Keratinocyte (primary cell): ENCODE measurements around the gene BCAS4. TPM values are rescaled to one million over a fixed set of nuclear protein-coding genes. Genes with fewer than 3 reads are reported as not detected.
"Not testable (repeated sequence)": the region's sequence is repeated elsewhere in the genome, so short reads cannot be mapped to it uniquely, and the experiment has no call there.

Experiments used
- DNase-seq: peaks from one replicate; pipeline ENCODE4 v3.0.0-alpha.2; 2011; ENCODE audit warnings: low read depth, missing footprints, low spot score
- FAIRE-seq: peaks from 2 replicates; lab custom pipeline; 2011; peaks lifted over from hg19 to GRCh38; lab: Jason Lieb, UNC
- H2AFZ ChIP-seq: 2 replicates; pipeline ENCODE4 v1.6.0; 2012; ENCODE audit warnings: low read length, control low read depth, inconsistent platforms; ENCODE audit not compliant: control insufficient read depth
- H3K27ac ChIP-seq: 2 replicates; pipeline ENCODE4 v1.5.1; 2011; ENCODE audit warnings: low read length; ENCODE audit not compliant: control insufficient read depth, insufficient read depth
- H3K27me3 ChIP-seq: 3 replicates; pipeline ENCODE4 v1.6.0; 2011; ENCODE audit warnings: low read length; ENCODE audit not compliant: control insufficient read depth, insufficient read depth; ENCODE audit errors: extremely low read depth
- H3K36me3 ChIP-seq, 2 experiments: 2 replicates in 1 of 2; 3 replicates in 1 of 2; pipeline ENCODE4 v1.5.1; 2011; ENCODE audit warnings: low read length in 2 of 2, mild to moderate bottlenecking in 1 of 2; ENCODE audit not compliant: control insufficient read depth in 2 of 2, insufficient read depth in 2 of 2; ENCODE audit errors: extremely low read depth in 1 of 2
- H3K4me1 ChIP-seq: 3 replicates; pipeline ENCODE4 v1.5.1; 2011; ENCODE audit warnings: low read length; ENCODE audit not compliant: control insufficient read depth, insufficient read depth; ENCODE audit errors: extremely low read depth
- H3K4me2 ChIP-seq: 3 replicates; pipeline ENCODE4 v1.6.0; 2011; ENCODE audit warnings: low read depth, low read length; ENCODE audit not compliant: control insufficient read depth, insufficient read depth; ENCODE audit errors: extremely low read depth
- H3K4me3 ChIP-seq, 3 experiments: fragments of 200-600 bp in 1 of 3; sonication (generic) in 1 of 3; 2 replicates in 2 of 3; 3 replicates in 1 of 3; pipeline ENCODE4 v1.5.1; 2011 to 2016; ENCODE audit warnings: low read length in 3 of 3, mild to moderate bottlenecking in 3 of 3, control low read depth in 2 of 3, inconsistent platforms in 1 of 3, low read depth in 1 of 3, mixed read lengths in 1 of 3, mixed run types in 1 of 3, moderate library complexity in 1 of 3; ENCODE audit not compliant: control insufficient read depth in 2 of 3, insufficient read depth in 2 of 3; ENCODE audit errors: extremely low read depth in 1 of 3
- H3K79me2 ChIP-seq: 2 replicates; pipeline ENCODE4 v1.6.0; 2012; ENCODE audit warnings: low read length; ENCODE audit not compliant: control insufficient read depth, insufficient read depth
- H3K9ac ChIP-seq: 3 replicates; pipeline ENCODE4 v1.6.0; 2011; ENCODE audit warnings: low read length; ENCODE audit not compliant: control insufficient read depth, insufficient read depth; ENCODE audit errors: extremely low read depth
- H3K9me1 ChIP-seq: 3 replicates; pipeline ENCODE4 v1.6.0; 2011; ENCODE audit warnings: low read length; ENCODE audit not compliant: control insufficient read depth, insufficient read depth; ENCODE audit errors: extremely low read depth
- H3K9me3 ChIP-seq: 2 replicates; pipeline ENCODE4 v1.5.1; 2012; ENCODE audit warnings: low read depth, low read length; ENCODE audit not compliant: control insufficient read depth
- H4K20me1 ChIP-seq: 3 replicates; pipeline ENCODE4 v1.6.0; 2011; ENCODE audit warnings: low read length; ENCODE audit not compliant: control insufficient read depth, insufficient read depth; ENCODE audit errors: extremely low read depth
- CTCF ChIP-seq, 3 experiments: IDR thresholded peaks in 1 of 3; conservative IDR thresholded peaks in 1 of 3; optimal IDR thresholded peaks in 1 of 3; 2 replicates in 2 of 3; 3 replicates in 1 of 3; pipeline versions ENCODE3 to v1.5.1; 2011; ENCODE audit warnings: low read length in 3 of 3, mild to moderate bottlenecking in 3 of 3, moderate library complexity in 2 of 3, control low read depth in 1 of 3, inconsistent platforms in 1 of 3; ENCODE audit not compliant: insufficient read depth in 2 of 3; ENCODE audit errors: extremely low read depth in 1 of 3
- EZH2 ChIP-seq: IDR thresholded peaks from one replicate; pipeline ENCODE4 v1.6.1; 2012; ENCODE audit warnings: inconsistent platforms, mild to moderate bottlenecking, low read length, moderate library complexity
- dilution Hi-C: fragments of 300-500 bp; cut with MboI; formaldehyde crosslinking; loops from one replicate; pipeline ENCODE4 v1.7.0; 2020; ENCODE audit warnings: low sequenced_read_pairs; ENCODE audit not compliant: extremely low pct_ligation_motif_present
- polyA plus RNA-seq, 5 experiments: library from polyadenylated mRNA; depleted of rRNA in 3 of 5; stranded (reverse) in 3 of 5; stranded (forward) in 1 of 5; unstranded in 1 of 5; fragments of >200 nt; gene quantifications; 1 replicate in 1 of 5; 2 replicates in 3 of 5; 3 replicates in 1 of 5; pipeline versions ENCODE4 v1.2.1 to v1.2.3, GENCODE V29; 2011 to 2012; ENCODE audit warnings: missing spikeins in 2 of 5, low read depth in 1 of 5, low replicate concordance in 1 of 5

The BCAS4 gene
- polyA plus RNA-seq, 1 donor (not counting 4 experiments of a cell fraction or from before 2014, with no cell fraction given), result 13.8 TPM

GRCh38 chr20:50765674-50766073, 29.2 kb upstream of the BCAS4 start:
- Histone ChIP-seq H3K79me2 (no peaks in the 10 kb centered on the region), H3K9me3 (no peaks in the 10 kb centered on the region), H3K27ac (no peak overlapping the region), H3K4me1 (peaks cover 23% of the 10 kb centered on the region), H3K4me2 (no peak overlapping the region), H3K9me1 (no peaks in the 10 kb centered on the region), H4K20me1 (no peaks in the 10 kb centered on the region), H2AFZ (no peak overlapping the region), H3K4me3 (no peak overlapping the region), H3K9ac (no peak overlapping the region), H3K36me3 (no peaks in the 10 kb centered on the region), H3K27me3 (no peaks in the 10 kb centered on the region)
- DNase-seq (no peak), FAIRE-seq (no peak)
- dilution Hi-C loops, result no loop called here
- TF ChIP-seq EZH2 (no peak), CTCF (optimal IDR thresholded peaks at IDR 0.05 in 1 of 3, IDR thresholded peaks at IDR 0.05 in 1 of 3, conservative IDR thresholded peaks at IDR 0.05 in 1 of 3; ENCODE audit: extremely low read depth in 1 of 3, insufficient read depth in 2 of 3, low read length in 3 of 3) (no peak)

GRCh38 chr20:50766955-50767809, 27.7 kb upstream of the BCAS4 start:
- H3K9me1 ChIP-seq, H4K20me1 ChIP-seq, FAIRE-seq, H3K4me1 ChIP-seq, H3K9ac ChIP-seq, dilution Hi-C loops, H3K4me2 ChIP-seq, H3K9me3 ChIP-seq, H3K36me3 ChIP-seq, H3K4me3 ChIP-seq, H3K27ac ChIP-seq, H3K27me3 ChIP-seq, H2AFZ ChIP-seq, H3K79me2 ChIP-seq, DNase-seq: not testable (repeated sequence)

- FAIRE-seq, H2AFZ ChIP-seq, H3K27me3 ChIP-seq, H3K36me3 ChIP-seq, H3K9me1 ChIP-seq, H3K27ac ChIP-seq, H3K9ac ChIP-seq, H3K4me3 ChIP-seq, H3K79me2 ChIP-seq, H3K4me2 ChIP-seq, H4K20me1 ChIP-seq, DNase-seq, dilution Hi-C loops, H3K4me1 ChIP-seq, H3K9me3 ChIP-seq: not testable (repeated sequence)
Observed at GRCh38 chr20:50768991-50769390, 25.9 kb upstream of the BCAS4 start.

- H3K9me3 ChIP-seq, H3K27me3 ChIP-seq, H3K4me3 ChIP-seq, H3K4me2 ChIP-seq, H3K4me1 ChIP-seq, FAIRE-seq, H3K79me2 ChIP-seq, H3K9ac ChIP-seq, H4K20me1 ChIP-seq, H3K27ac ChIP-seq, H3K36me3 ChIP-seq, DNase-seq, H2AFZ ChIP-seq, dilution Hi-C loops, H3K9me1 ChIP-seq: not testable (repeated sequence)
Observed at GRCh38 chr20:50769551-50770085, 25.2 kb upstream of the BCAS4 start.
